Subcutaneous abdominal adipose tissue (tissue), 5 donors: ENCODE measurements around the gene RAP1GAP2.

Experiments used
- H3K27ac ChIP-seq: one replicate; pipeline ENCODE4 v1.7.0; 2013; ENCODE audit warnings: low read depth, mild to moderate bottlenecking, inconsistent platforms, low read length, moderate library complexity
- H3K27me3 ChIP-seq, 5 donors: one replicate each; pipeline ENCODE4 v1.7.0; 2013; ENCODE audit warnings: low read length in 5 of 5, inconsistent platforms in 1 of 5; ENCODE audit not compliant: control insufficient read depth in 5 of 5, insufficient read depth in 4 of 5
- H3K36me3 ChIP-seq, 5 donors: one replicate each; pipeline ENCODE4 v1.7.0; 2013; ENCODE audit warnings: low read length in 5 of 5; ENCODE audit not compliant: control insufficient read depth in 5 of 5, insufficient read depth in 5 of 5
- H3K4me1 ChIP-seq, 5 donors: one replicate each; pipeline ENCODE4 v1.7.0; 2013; ENCODE audit warnings: low read length in 5 of 5, mild to moderate bottlenecking in 3 of 5, moderate library complexity in 1 of 5; ENCODE audit not compliant: control insufficient read depth in 5 of 5, insufficient read depth in 5 of 5
- H3K4me3 ChIP-seq, 5 donors: one replicate each; pipeline ENCODE4 v1.7.0; 2013; ENCODE audit warnings: low read length in 5 of 5, low read depth in 1 of 5
- H3K9ac ChIP-seq, 5 donors: one replicate each; pipeline ENCODE4 v1.7.0; 2013; ENCODE audit warnings: low read length in 5 of 5, mild to moderate bottlenecking in 4 of 5, moderate library complexity in 3 of 5
- H3K9me3 ChIP-seq, 5 donors: one replicate each; pipeline ENCODE4 v1.7.0; 2013; ENCODE audit warnings: low read length in 5 of 5; ENCODE audit not compliant: control insufficient read depth in 5 of 5
- donor health status: healthy.
- donor health status: healthy.
- donor health status: healthy.
- donor health status: healthy.
- donor health status: healthy.

RAP1GAP2 gene

DNA sequence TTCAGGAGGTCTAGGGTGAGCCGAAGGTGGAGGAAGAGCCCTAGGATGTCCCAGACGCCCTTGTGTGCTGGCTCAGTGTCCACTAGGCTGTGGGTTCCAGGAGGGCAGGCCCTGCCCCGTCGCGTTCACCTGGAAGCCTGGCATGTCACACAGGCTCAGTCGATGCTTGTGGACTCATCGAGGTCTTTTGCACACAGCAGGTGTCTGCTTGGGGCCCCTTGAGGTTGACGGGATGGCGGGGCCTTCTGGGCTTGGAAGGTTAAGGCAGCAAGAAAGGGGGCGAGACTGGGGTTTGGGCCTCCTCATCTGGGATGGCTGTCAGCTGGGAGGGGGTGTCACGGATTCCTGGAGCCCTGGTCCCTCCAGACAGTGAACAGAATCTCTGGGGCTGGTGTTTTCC is 1.9 kb downstream of the RAP1GAP2 start:
- no peak overlapping the region for H3K4me3 ChIP-seq
- H3K36me3 ChIP-seq, result no peaks in the 10 kb centered on the region
- H3K27me3 ChIP-seq, result peaks cover 13 to 41% (median 26%) of the 10 kb centered on the region in 5 donors
- peaks cover 0 to 17% (median 11%) of the 10 kb centered on the region in 5 donors for H3K4me1 ChIP-seq
- no peak overlapping the region for H3K9ac ChIP-seq
- no peak overlapping the region for H3K27ac ChIP-seq
- H3K9me3 ChIP-seq, result peaks cover 0 to 2% (median 0%) of the 10 kb centered on the region in 5 donors

DNA sequence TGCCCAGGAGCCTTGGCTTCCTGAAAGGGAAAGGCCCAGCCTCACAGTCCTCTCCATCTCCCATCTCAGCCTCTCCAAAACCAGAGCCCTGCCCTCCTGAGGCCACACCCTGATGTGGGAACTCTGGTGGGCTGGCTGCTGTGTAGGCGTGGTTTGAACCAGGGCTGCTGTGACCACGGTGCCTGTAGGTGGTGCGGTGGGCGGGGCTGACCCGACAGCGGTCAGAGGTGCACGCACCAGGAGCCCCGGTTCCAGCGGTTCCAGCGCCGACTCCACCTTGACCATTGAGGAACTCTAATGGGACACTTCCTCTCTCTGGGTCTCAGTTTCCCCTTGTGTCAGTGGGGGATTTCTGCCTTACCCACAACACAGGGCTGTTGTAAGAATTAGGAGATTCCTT is 2.4 kb downstream of the RAP1GAP2 start:
- no peak overlapping the region for H3K27ac ChIP-seq
- peaks cover 0 to 2% (median 0%) of the 10 kb centered on the region in 5 donors for H3K9me3 ChIP-seq
- peaks cover 13 to 38% (median 26%) of the 10 kb centered on the region in 5 donors for H3K27me3 ChIP-seq
- H3K9ac ChIP-seq, result no peak overlapping the region
- H3K4me1 ChIP-seq, result peaks cover 0 to 17% (median 11%) of the 10 kb centered on the region in 5 donors
- no peaks in the 10 kb centered on the region for H3K36me3 ChIP-seq
- H3K4me3 ChIP-seq, result no peak overlapping the region

DNA sequence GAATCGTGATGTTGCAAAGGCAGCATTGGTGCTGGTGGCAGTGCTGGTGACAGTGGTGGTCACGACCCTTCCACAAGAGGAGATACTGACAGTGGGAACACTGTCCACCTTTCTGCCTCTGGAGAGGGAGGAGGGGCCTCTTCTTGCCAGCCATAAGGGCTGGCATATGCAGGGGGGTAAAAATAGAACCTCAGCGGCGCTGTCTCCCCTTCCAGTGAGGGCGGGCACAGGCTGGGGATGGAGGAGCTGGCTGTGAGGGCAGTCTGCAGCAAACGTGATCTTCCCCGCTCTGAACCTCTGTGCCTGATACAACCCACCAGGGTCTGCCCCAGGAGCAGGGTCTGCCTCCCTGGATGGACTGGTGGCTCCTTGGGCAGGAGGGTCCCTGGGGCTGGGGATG is 3.4 kb downstream of the RAP1GAP2 start:
- Histone ChIP-seq H3K9me3 (peaks cover 0 to 2% (median 0%) of the 10 kb centered on the region in 5 donors), H3K36me3 (no peaks in the 10 kb centered on the region), H3K4me3 (no peak overlapping the region), H3K27ac (no peak overlapping the region), H3K4me1 (peaks cover 0 to 17% (median 11%) of the 10 kb centered on the region in 5 donors), H3K9ac (no peak overlapping the region), H3K27me3 (peaks cover 13 to 35% (median 26%) of the 10 kb centered on the region in 5 donors)

DNA sequence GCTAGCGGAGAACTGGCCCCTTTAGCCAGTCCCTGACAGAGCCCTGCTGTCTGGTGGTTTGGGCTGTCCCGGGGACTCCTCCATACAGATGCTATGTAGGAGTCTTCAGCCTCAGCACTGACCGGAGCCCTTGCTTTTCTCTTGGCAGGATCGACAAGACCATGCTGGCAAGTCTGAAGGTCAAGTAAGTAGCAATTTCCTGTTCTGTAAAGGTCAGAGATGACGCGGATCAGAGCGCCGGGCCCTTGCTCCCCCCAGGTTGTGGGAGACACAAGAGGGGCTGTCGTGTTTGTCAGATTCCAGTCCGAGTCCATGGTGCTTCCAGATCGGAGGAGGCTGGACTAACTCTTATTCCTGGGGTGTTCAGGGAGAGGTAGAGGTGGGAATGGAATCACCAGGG is 4.1 kb downstream of the RAP1GAP2 start:
- H3K4me1 ChIP-seq, result peaks cover 0 to 14% (median 8%) of the 10 kb centered on the region in 5 donors
- no peak overlapping the region for H3K27ac ChIP-seq
- no peaks in the 10 kb centered on the region for H3K36me3 ChIP-seq
- H3K9me3 ChIP-seq, result peaks cover 0 to 2% (median 0%) of the 10 kb centered on the region in 5 donors
- H3K9ac ChIP-seq, result no peak overlapping the region
- H3K27me3 ChIP-seq, result peaks cover 13 to 33% (median 26%) of the 10 kb centered on the region in 5 donors
- no peak overlapping the region for H3K4me3 ChIP-seq

DNA sequence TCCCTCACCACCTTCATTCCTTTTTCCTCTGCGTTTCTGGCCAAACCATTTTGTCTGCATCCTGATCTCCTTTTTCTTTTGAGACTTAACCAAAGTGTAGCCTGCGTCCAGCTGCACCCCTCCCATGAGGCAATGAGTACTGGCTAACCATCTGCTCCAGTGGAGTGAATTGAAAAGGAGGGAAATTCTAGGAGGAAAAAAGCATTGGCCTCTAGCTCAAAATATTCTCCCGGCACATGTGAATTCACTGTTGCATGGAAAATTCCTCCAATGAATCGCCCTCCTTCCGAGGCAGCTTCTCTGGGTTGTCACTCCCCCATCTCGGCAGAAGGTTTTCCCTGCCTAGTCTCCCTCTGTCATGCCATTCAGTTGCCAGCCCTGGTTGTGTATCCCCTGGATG is 5.6 kb downstream of the RAP1GAP2 start:
- H3K27ac ChIP-seq, result no peak overlapping the region

DNA sequence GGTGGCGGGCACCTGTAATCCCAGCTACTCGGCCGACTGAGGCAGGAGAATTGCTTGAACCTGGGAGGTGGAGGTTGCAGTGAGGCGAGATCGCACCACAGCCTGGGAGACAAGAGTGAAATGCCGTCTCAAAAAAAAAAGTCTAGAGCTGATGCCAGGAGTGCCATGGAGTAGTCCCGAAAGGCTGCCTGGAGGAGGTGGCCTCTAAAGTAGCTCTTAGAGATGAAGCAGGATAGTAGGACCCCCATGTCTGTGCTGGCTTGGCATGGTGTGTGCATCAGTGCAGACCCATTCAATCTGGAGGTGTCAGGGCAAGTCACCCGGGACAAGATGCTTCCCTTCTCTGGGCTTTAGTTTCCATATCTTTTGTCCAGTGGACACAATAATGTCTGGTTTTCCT is 6.3 kb downstream of the RAP1GAP2 start:
- H3K27me3 ChIP-seq, result peaks cover 4 to 17% (median 13%) of the 10 kb centered on the region in 5 donors
- no peak overlapping the region for H3K9ac ChIP-seq
- peaks cover 0 to 8% (median 0%) of the 10 kb centered on the region in 5 donors for H3K4me1 ChIP-seq
- no peaks in the 10 kb centered on the region for H3K9me3 ChIP-seq
- no peak overlapping the region for H3K27ac ChIP-seq
- H3K4me3 ChIP-seq, result no peak overlapping the region
- no peaks in the 10 kb centered on the region for H3K36me3 ChIP-seq

More for the DNA sequence above, 5.6 kb downstream of the RAP1GAP2 start:
- Histone ChIP-seq H3K27me3 (peaks cover 5 to 20% (median 13%) of the 10 kb centered on the region in 5 donors), H3K4me1 (peaks cover 0 to 8% (median 4%) of the 10 kb centered on the region in 5 donors), H3K36me3 (no peaks in the 10 kb centered on the region), H3K9ac (no peak overlapping the region), H3K4me3 (no peak overlapping the region), H3K9me3 (no peaks in the 10 kb centered on the region)

DNA sequence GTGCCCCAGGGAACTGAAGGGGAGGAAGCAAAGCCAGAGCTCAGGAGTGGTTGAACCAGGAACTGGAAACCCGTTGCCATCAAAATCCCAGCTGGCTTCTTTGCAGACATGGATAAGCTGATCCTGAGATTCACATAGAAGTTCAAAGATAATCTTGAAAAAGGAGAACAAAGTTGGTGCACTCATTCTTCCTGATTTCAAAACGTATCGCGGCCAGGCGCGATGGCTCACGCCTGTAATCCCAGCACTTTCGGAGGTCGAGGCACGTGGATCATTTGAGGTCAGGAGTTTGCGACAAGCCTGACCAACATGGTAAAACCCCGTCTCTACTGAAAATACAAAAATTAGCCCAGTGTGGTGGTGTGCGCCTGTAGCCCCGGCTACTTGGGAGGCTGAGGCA is 7.1 kb downstream of the RAP1GAP2 start:
- H3K27me3 ChIP-seq, result peaks cover 4 to 17% (median 12%) of the 10 kb centered on the region in 5 donors
- H3K27ac ChIP-seq, result no peak overlapping the region
- no peak overlapping the region for H3K4me3 ChIP-seq
- H3K9me3 ChIP-seq, result no peaks in the 10 kb centered on the region
- peaks cover 0 to 8% (median 0%) of the 10 kb centered on the region in 5 donors for H3K4me1 ChIP-seq
- H3K9ac ChIP-seq, result no peak overlapping the region
- no peaks in the 10 kb centered on the region for H3K36me3 ChIP-seq

DNA sequence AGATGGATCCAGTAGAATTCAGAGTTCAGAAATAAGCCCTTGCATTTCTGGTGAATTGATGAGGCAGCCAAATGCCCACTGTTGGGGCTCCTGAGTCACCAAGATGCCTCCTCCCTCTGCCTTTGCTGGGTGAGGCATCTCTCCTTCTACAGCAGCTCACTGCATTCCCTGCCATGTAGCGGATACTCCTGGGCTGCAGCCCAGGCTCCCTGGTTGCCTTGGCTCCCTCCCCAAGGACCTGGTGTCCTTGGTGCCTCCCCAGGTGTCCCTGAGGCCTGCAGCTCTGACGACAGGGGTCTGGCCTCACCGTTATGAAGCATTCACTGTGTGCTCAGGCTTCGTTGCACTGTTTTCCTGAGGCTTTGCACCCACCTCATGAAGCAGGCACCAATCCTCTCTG is 7.7 kb downstream of the RAP1GAP2 start:
- Histone ChIP-seq H3K4me1 (peaks cover 0 to 8% (median 0%) of the 10 kb centered on the region in 5 donors), H3K27ac (no peak overlapping the region), H3K36me3 (no peaks in the 10 kb centered on the region), H3K27me3 (peaks cover 8 to 13% (median 8%) of the 10 kb centered on the region in 5 donors), H3K9ac (no peak overlapping the region), H3K4me3 (no peak overlapping the region), H3K9me3 (no peaks in the 10 kb centered on the region)

DNA sequence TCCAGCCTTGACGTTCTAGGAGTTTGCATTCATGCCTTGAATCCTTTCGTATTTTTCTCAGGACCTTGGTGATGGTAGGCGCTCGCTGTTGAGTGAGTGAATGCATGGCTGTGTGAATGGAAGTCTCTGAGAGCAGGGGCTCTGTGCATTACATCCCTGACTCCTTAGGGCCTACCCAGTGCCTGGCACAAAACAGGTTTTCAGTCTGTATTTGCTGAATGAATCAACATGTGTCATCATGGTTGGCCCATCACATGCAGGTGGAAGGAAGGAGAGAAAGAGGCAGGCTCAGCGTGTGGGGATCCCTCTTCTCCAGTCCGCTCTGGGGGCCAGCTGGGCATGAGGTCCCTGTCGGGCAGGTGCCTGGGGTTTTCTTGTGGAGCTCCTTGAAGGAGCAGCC is 8.7 kb downstream of the RAP1GAP2 start:
- H3K4me1 ChIP-seq, result peaks cover 0 to 8% (median 0%) of the 10 kb centered on the region in 5 donors
- H3K9ac ChIP-seq, result no peak overlapping the region
- H3K27ac ChIP-seq, result no peak overlapping the region
- no peaks in the 10 kb centered on the region for H3K9me3 ChIP-seq
- no peak overlapping the region for H3K4me3 ChIP-seq
- no peaks in the 10 kb centered on the region for H3K36me3 ChIP-seq
- peaks cover 0 to 6% (median 4%) of the 10 kb centered on the region in 5 donors for H3K27me3 ChIP-seq

DNA sequence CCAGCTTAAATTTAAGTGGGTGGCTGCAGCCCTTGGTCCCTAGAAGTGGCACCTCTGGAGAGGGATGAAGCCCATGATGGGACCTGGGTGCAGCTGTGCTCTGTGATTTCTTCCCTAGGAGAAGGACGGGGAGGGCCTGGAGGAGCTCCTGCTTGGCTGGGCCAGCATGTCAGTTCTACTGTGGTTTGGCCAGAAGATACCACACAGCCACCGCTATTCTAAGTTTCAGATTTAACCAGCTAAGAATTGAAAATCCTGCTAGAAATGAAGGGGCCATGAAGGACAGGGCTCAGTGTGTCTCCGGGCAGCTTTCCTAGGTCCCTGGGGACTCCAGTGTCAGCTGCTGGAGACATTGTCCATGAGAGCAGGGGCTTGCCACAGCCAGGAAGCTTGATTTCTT is 9.7 kb downstream of the RAP1GAP2 start:
- H3K36me3 ChIP-seq, result no peaks in the 10 kb centered on the region
- H3K9ac ChIP-seq, result no peak overlapping the region
- no peak overlapping the region for H3K4me3 ChIP-seq
- H3K27me3 ChIP-seq, result peaks cover 0 to 3% (median 0%) of the 10 kb centered on the region in 5 donors
- peaks cover 0 to 8% (median 0%) of the 10 kb centered on the region in 5 donors for H3K4me1 ChIP-seq
- no peak overlapping the region for H3K27ac ChIP-seq
- no peaks in the 10 kb centered on the region for H3K9me3 ChIP-seq
